K562 (cell line): ENCODE measurements around the gene NEB.

ENCODE experiments used
- EZH2 ChIP-seq: IDR thresholded peaks from 2 replicates; pipeline ENCODE4 v1.6.1; 2012; ENCODE audit warnings: low read depth, mild to moderate bottlenecking, inconsistent platforms, low read length, borderline replicate concordance
- FOXA1 ChIP-seq: fragments of 450-650 bp; IDR thresholded peaks from 2 replicates; pipeline ENCODE4 v1.6.1; 2016; ENCODE audit warnings: mild to moderate bottlenecking, borderline replicate concordance
- HDAC8 ChIP-seq: fragments of 450-650 bp; IDR thresholded peaks from 2 replicates; pipeline ENCODE4 v1.6.1; 2016; ENCODE audit warnings: mild to moderate bottlenecking, missing genetic modification characterization, moderate library complexity, missing compliant biosample characterization
- JUND ChIP-seq, 2 experiments: IDR thresholded peaks; 2 replicates in 1 of 2; 3 replicates in 1 of 2; pipeline ENCODE4 v1.6.1; 2011; ENCODE audit warnings: borderline replicate concordance in 2 of 2, low read depth in 2 of 2, low read length in 2 of 2, improper control_type of control experiment in 1 of 2, missing biosample characterization in 1 of 2, missing genetic modification characterization in 1 of 2, missing genetic modification reagents in 1 of 2
- KLF16 ChIP-seq: IDR thresholded peaks from 2 replicates; pipeline ENCODE4 v1.6.1; 2016; ENCODE audit warnings: antibody characterized with exemption
- MITF ChIP-seq: IDR thresholded peaks from 2 replicates; pipeline ENCODE4 v1.6.1; 2014; ENCODE audit warnings: antibody characterized with exemption
- MLLT1 ChIP-seq, 2 experiments: fragments of 450-650 bp; IDR thresholded peaks; 2 replicates each; pipeline ENCODE4 v1.6.1; 2016
- RERE ChIP-seq: sonication (generic); formaldehyde crosslinking; IDR thresholded peaks from 2 replicates; pipeline ENCODE4 v1.8.0; 2023; ENCODE audit warnings: missing genetic modification reagents, mild to moderate bottlenecking, borderline replicate concordance
- TAF1 ChIP-seq: IDR thresholded peaks from 2 replicates; pipeline ENCODE4 v1.6.1; 2011; ENCODE audit warnings: mild to moderate bottlenecking, low read length, moderate library complexity; ENCODE audit not compliant: insufficient read depth, control insufficient read depth, severe bottlenecking; ENCODE audit errors: extremely low read depth
- THRA ChIP-seq: fragments of 450-650 bp; IDR thresholded peaks from 2 replicates; pipeline ENCODE4 v1.6.1; 2017; ENCODE audit warnings: mild to moderate bottlenecking, moderate library complexity
- YY1 ChIP-seq, 3 experiments: IDR thresholded peaks; 2 replicates each; pipeline ENCODE4 v1.6.1; 2011; ENCODE audit warnings: low read length in 2 of 3, mild to moderate bottlenecking in 2 of 3, moderate library complexity in 2 of 3, borderline replicate concordance in 1 of 3, control low read depth in 1 of 3, low read depth in 1 of 3; ENCODE audit not compliant: insufficient read depth in 3 of 3, insufficient replicate concordance in 2 of 3, control insufficient read depth in 1 of 3, insufficient read length in 1 of 3; ENCODE audit errors: extremely low read depth in 1 of 3
- ZNF408 ChIP-seq: fragments of 250-450 bp; sonication (Bioruptor Pico); IDR thresholded peaks from 2 replicates; pipeline ENCODE4 v1.4.0; 2020; ENCODE audit warnings: low read depth, mild to moderate bottlenecking, moderate library complexity
- ZNF561 ChIP-seq: fragments of 450-650 bp; formaldehyde crosslinking; conservative IDR thresholded peaks from 2 replicates; pipeline ENCODE4 v1.4.0; 2020; ENCODE audit warnings: mild to moderate bottlenecking, moderate library complexity
- ZNF609 ChIP-seq: sonication (generic); formaldehyde crosslinking; IDR thresholded peaks from 2 replicates; pipeline ENCODE4 v1.8.1; 2023; ENCODE audit warnings: missing genetic modification reagents, mild to moderate bottlenecking, borderline replicate concordance

- TF ChIP-seq ZNF408: no peak
- no peak for TF ChIP-seq MLLT1 (IDR thresholded peaks at IDR 0.05)
- TF ChIP-seq EZH2: no peak
- TF ChIP-seq KLF16: no peak
- no peak for TF ChIP-seq TAF1
- no peak for TF ChIP-seq THRA
- no peak for TF ChIP-seq MITF
- TF ChIP-seq JUND (IDR thresholded peaks at IDR 0.05; ENCODE audit: borderline replicate concordance, low read depth, low read length): no peak
- TF ChIP-seq JUND (tag; IDR thresholded peaks at IDR 0.05; ENCODE audit: borderline replicate concordance, low read depth, low read length): no peak
- TF ChIP-seq HDAC8: no peak
- no peak for TF ChIP-seq ZNF561 (CRISPR knock-in tag)
- TF ChIP-seq RERE (CRISPR knock-in tag): no peak
- no peak for TF ChIP-seq ZNF609
- no peak for TF ChIP-seq YY1 (IDR thresholded peaks at IDR 0.05; ENCODE audit: borderline replicate concordance in 1 of 3, control insufficient read depth in 1 of 3, extremely low read depth in 1 of 3, insufficient read depth in 3 of 3, insufficient read length in 1 of 3, insufficient replicate concordance in 2 of 3, low read depth in 1 of 3, low read length in 2 of 3)
- no peak for TF ChIP-seq FOXA1
Measured at GRCh38 chr2:151691631-151692030, 42.6 kb downstream of the NEB start.
